Fibroblast of lung (primary cell): ENCODE measurements around the gene TSPO. TPM values are rescaled to one million over a fixed set of nuclear protein-coding genes. Genes with fewer than 3 reads are reported as not detected.

Experiments
- DNase-seq, 2 donors: peaks; one replicate each; pipeline versions ENCODE4 v3.0.0 to v3.0.0-alpha.2; 2010; ENCODE audit warnings: low read depth in 2 of 2
- H2AFZ ChIP-seq: 2 replicates; pipeline ENCODE4 v1.5.1; 2012; ENCODE audit warnings: low read length, control low read depth, inconsistent platforms
- H3K27ac ChIP-seq: 2 replicates; pipeline ENCODE4 v1.5.1; 2011; ENCODE audit warnings: low read length, control low read depth; ENCODE audit not compliant: insufficient read depth
- H3K27me3 ChIP-seq: 2 replicates; pipeline ENCODE4 v1.5.1; 2011; ENCODE audit warnings: mild to moderate bottlenecking, low read length; ENCODE audit not compliant: control insufficient read depth, insufficient read depth
- H3K36me3 ChIP-seq: 2 replicates; pipeline ENCODE4 v1.5.1; 2011; ENCODE audit warnings: low read length; ENCODE audit not compliant: control insufficient read depth, insufficient read depth
- H3K4me1 ChIP-seq: 2 replicates; pipeline ENCODE4 v1.5.1; 2011; ENCODE audit warnings: low read length; ENCODE audit not compliant: control insufficient read depth, insufficient read depth; ENCODE audit errors: extremely low read depth
- H3K4me2 ChIP-seq: 2 replicates; pipeline ENCODE4 v1.5.1; 2011; ENCODE audit warnings: low read length, control low read depth; ENCODE audit not compliant: insufficient read depth; ENCODE audit errors: extremely low read depth
- H3K4me3 ChIP-seq, 4 experiments: fragments of 200-600 bp in 1 of 4; sonication (generic) in 1 of 4; replicated peaks in 1 of 4; 2 replicates each; pipeline ENCODE4 v1.5.1; 2011 to 2016; ENCODE audit warnings: low read length in 4 of 4, low read depth in 3 of 4, mild to moderate bottlenecking in 3 of 4, control low read depth in 2 of 4, inconsistent platforms in 1 of 4, mixed read lengths in 1 of 4; ENCODE audit not compliant: insufficient read depth in 1 of 4; ENCODE audit errors: control extremely low read depth in 1 of 4
- H3K79me2 ChIP-seq: 2 replicates; pipeline ENCODE4 v1.5.1; 2012; ENCODE audit warnings: mild to moderate bottlenecking, low read length, inconsistent platforms; ENCODE audit not compliant: control insufficient read depth, insufficient read depth
- H3K9ac ChIP-seq: 2 replicates; pipeline ENCODE4 v1.5.1; 2011; ENCODE audit warnings: mild to moderate bottlenecking, low read length, control low read depth; ENCODE audit not compliant: insufficient read depth
- H3K9me3 ChIP-seq: 2 replicates; pipeline ENCODE4 v1.5.1; 2012; ENCODE audit warnings: low read depth, low read length; ENCODE audit not compliant: control insufficient read depth, insufficient read depth
- H4K20me1 ChIP-seq: 2 replicates; pipeline ENCODE4 v1.5.1; 2011; ENCODE audit warnings: low read length; ENCODE audit not compliant: control insufficient read depth, insufficient read depth; ENCODE audit errors: extremely low read depth
- CTCF ChIP-seq, 2 donors: IDR thresholded peaks in 1 of 2; conservative IDR thresholded peaks in 1 of 2; 1 replicate in 1 of 2; 2 replicates in 1 of 2; pipeline ENCODE4 v1.5.1; 2011 to 2012; ENCODE audit warnings: low read length in 2 of 2, control low read depth in 1 of 2, inconsistent platforms in 1 of 2, low read depth in 1 of 2, mild to moderate bottlenecking in 1 of 2
- EZH2 ChIP-seq: IDR thresholded peaks from 2 replicates; pipeline ENCODE4 v1.5.1; 2012; ENCODE audit warnings: low read length, control low read depth, mild to moderate bottlenecking; ENCODE audit errors: missing control alignments
- polyA plus RNA-seq, 2 donors: library from polyadenylated mRNA; depleted of rRNA in 1 of 2; stranded (reverse) in 1 of 2; unstranded in 1 of 2; fragments of >200 nt; gene quantifications; 2 replicates each; pipeline ENCODE4 v1.2.1, GENCODE V29; 2011 to 2012; ENCODE audit warnings: missing spikeins in 1 of 2
- total RNA-seq: library from RNA; depleted of rRNA; stranded (reverse); fragments of >200 nt; gene quantifications from 2 replicates; pipeline ENCODE4 v1.2.1, GENCODE V29; 2014

The TSPO gene
- total and polyA plus RNA-seq, 2 donors (not counting 1 experiment from before 2014, with no cell fraction given), result 47.5 to 243 TPM

DNA sequence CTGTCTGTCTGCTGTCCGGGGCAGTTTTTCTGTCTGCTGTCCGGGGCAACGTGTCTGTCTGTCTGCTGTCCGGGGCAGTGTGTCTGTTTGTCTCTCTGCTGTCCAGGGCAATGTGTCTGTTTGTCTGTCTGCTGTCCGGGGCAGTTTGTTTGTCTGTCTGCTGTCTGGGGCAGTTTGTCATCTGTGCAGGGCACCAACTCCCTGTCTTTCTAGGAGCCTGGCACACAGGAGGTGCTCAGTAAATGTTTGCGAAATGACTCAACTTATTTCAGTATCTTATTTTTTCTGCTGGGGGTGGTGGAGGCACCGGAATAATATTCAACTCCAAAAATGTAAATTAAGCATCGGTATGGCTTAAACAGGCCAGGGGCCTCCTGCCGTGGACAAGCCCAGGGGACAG lies 47.6 kb downstream of the TSPO start:
- H3K4me3 ChIP-seq, result no peak overlapping the region
- H3K4me1 ChIP-seq, result no peaks in the 10 kb centered on the region
- H3K27me3 ChIP-seq, result peaks cover 12% of the 10 kb centered on the region
- H3K79me2 ChIP-seq, result no peaks in the 10 kb centered on the region
- H3K9me3 ChIP-seq, result no peaks in the 10 kb centered on the region
- no peaks in the 10 kb centered on the region for H3K36me3 ChIP-seq
- H2AFZ ChIP-seq, result no peak overlapping the region
- no peaks in the 10 kb centered on the region for H4K20me1 ChIP-seq
- no peak overlapping the region for H3K4me2 ChIP-seq
- TF ChIP-seq CTCF (conservative IDR thresholded peaks at IDR 0.05 in 1 of 2, IDR thresholded peaks at IDR 0.05 in 1 of 2; ENCODE audit: low read depth in 1 of 2, low read length in 2 of 2), result no peak
- no peak for TF ChIP-seq EZH2
- H3K9ac ChIP-seq, result no peak overlapping the region
- DNase-seq, result no peak
- H3K27ac ChIP-seq, result no peak overlapping the region

- no peak for TF ChIP-seq CTCF (conservative IDR thresholded peaks at IDR 0.05 in 1 of 2, IDR thresholded peaks at IDR 0.05 in 1 of 2; ENCODE audit: low read depth in 1 of 2, low read length in 2 of 2)
- TF ChIP-seq EZH2, result no peak
- Histone ChIP-seq H3K9me3 (no peaks in the 10 kb centered on the region), H3K4me3 (no peak overlapping the region), H3K9ac (no peak overlapping the region), H3K4me1 (no peaks in the 10 kb centered on the region), H3K27me3 (peaks cover 12% of the 10 kb centered on the region), H4K20me1 (no peaks in the 10 kb centered on the region), H3K36me3 (no peaks in the 10 kb centered on the region), H3K4me2 (no peak overlapping the region), H3K27ac (no peak overlapping the region), H2AFZ (no peak overlapping the region), H3K79me2 (no peaks in the 10 kb centered on the region)
- DNase-seq, result no peak
Observed at GRCh38 chr22:43199541-43199940, 48.2 kb downstream of the TSPO start.

DNA sequence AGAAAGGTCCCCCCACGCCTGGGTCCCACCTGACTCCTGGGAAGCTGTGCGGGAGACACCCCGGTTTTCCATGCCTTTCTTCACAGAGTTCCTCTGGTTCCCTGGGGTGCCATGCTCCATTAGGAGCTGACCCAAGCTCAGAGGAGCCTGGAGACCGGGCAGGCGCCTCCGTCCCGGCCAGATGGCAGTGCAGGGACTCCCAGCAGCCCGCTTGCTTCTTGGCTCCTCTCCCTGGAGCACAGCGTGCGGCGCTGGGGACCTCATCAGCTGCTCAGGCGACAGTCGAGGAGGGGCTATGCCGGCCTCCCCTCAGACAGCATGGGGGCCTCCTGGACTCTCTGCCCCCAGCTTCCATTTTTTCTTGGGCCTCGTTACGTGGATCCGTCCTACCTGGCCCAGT lies 48.7 kb downstream of the TSPO start:
- Histone ChIP-seq H3K4me2 (no peak overlapping the region), H3K4me3 (no peak overlapping the region), H3K9me3 (no peaks in the 10 kb centered on the region), H3K27ac (no peak overlapping the region), H3K4me1 (no peaks in the 10 kb centered on the region), H3K9ac (no peak overlapping the region), H3K27me3 (peaks cover 12% of the 10 kb centered on the region), H3K79me2 (no peaks in the 10 kb centered on the region), H4K20me1 (no peaks in the 10 kb centered on the region), H3K36me3 (no peaks in the 10 kb centered on the region), H2AFZ (no peak overlapping the region)
- DNase-seq, result no peak
- TF ChIP-seq EZH2 (no peak), CTCF (conservative IDR thresholded peaks at IDR 0.05 in 1 of 2, IDR thresholded peaks at IDR 0.05 in 1 of 2; ENCODE audit: low read depth in 1 of 2, low read length in 2 of 2) (no peak)
